Measurements from ENCODE around the gene DIS3L2.

The DIS3L2 gene

GRCh38 chr2:231930593-231931281, 30.8 kb upstream of the DIS3L2 start:
- TF ChIP-seq CTCF (IDR thresholded peaks at IDR 0.05) (no peak), ZFX (IDR thresholded peaks at IDR 0.05; ENCODE audit: borderline replicate concordance) (no peak)
- no peak overlapping the region for H3K27ac ChIP-seq

GRCh38 chr2:231931481-231931915, 30.0 kb upstream of the DIS3L2 start:
- no peak for TF ChIP-seq CTCF (IDR thresholded peaks at IDR 0.05)
- TF ChIP-seq ZFX (IDR thresholded peaks at IDR 0.05; ENCODE audit: borderline replicate concordance) = no peak
- no peak overlapping the region for H3K27ac ChIP-seq

GRCh38 chr2:231932711-231932970, 28.9 kb upstream of the DIS3L2 start:
- H3K27ac ChIP-seq = no peak overlapping the region
- TF ChIP-seq CTCF (IDR thresholded peaks at IDR 0.05) (no peak), ZFX (IDR thresholded peaks at IDR 0.05; ENCODE audit: borderline replicate concordance) (no peak)

- no peak for TF ChIP-seq CTCF (IDR thresholded peaks at IDR 0.05)
- no peak for TF ChIP-seq ZFX (IDR thresholded peaks at IDR 0.05; ENCODE audit: borderline replicate concordance)
- H3K27ac ChIP-seq = no peak overlapping the region
These were observed 28.3 kb upstream of the DIS3L2 start for GRCh38 chr2:231932985-231933915.

GRCh38 chr2:231933916-231934401, 27.6 kb upstream of the DIS3L2 start:
- no peak overlapping the region for H3K27ac ChIP-seq
- TF ChIP-seq ZFX (IDR thresholded peaks at IDR 0.05; ENCODE audit: borderline replicate concordance) = no peak

GRCh38 chr2:231934441-231935206, 26.9 kb upstream of the DIS3L2 start:
- TF ChIP-seq CTCF (IDR thresholded peaks at IDR 0.05) (no peak), ZFX (IDR thresholded peaks at IDR 0.05; ENCODE audit: borderline replicate concordance) (no peak)
- no peak overlapping the region for H3K27ac ChIP-seq

GRCh38 chr2:231935207-231935524, 26.3 kb upstream of the DIS3L2 start:
- no peak overlapping the region for H3K27ac ChIP-seq
- TF ChIP-seq CTCF (IDR thresholded peaks at IDR 0.05) (no peak), ZFX (IDR thresholded peaks at IDR 0.05; ENCODE audit: borderline replicate concordance) (no peak)
